NB4 (cell line): ENCODE results near the gene FHIT.
"Not testable (repeated sequence)": the region's sequence is repeated elsewhere in the genome, so short reads cannot be mapped to it uniquely, and the experiment has no call there.

Experiments used
- DNase-seq: peaks from one replicate; pipeline ENCODE4 v3.0.0; 2010; ENCODE audit warnings: low read depth
- H3K4me3 ChIP-seq: one replicate; pipeline ENCODE4 v1.5.1; 2011; ENCODE audit warnings: mild to moderate bottlenecking, low read depth, low read length, moderate library complexity
- CTCF ChIP-seq: IDR thresholded peaks from one replicate; pipeline ENCODE4 v1.5.1; 2012; ENCODE audit warnings: low read depth, low read length
- MAX ChIP-seq: IDR thresholded peaks from 2 replicates; pipeline ENCODE4 v1.6.1; 2011; ENCODE audit warnings: low read depth, low read length
- MYC ChIP-seq: IDR thresholded peaks from 2 replicates; pipeline ENCODE4 v1.6.1; 2011; ENCODE audit warnings: low read depth, low read length
- POLR2A ChIP-seq: IDR thresholded peaks from 2 replicates; pipeline ENCODE4 v1.6.1; 2011; ENCODE audit warnings: mild to moderate bottlenecking; ENCODE audit not compliant: insufficient read length; ENCODE audit errors: extremely low read depth

FHIT gene

GRCh38 chr3:61226166-61226686 lies 25.0 kb downstream of the FHIT start:
- no peak for TF ChIP-seq POLR2A
- TF ChIP-seq MYC: no peak
- no peak for TF ChIP-seq MAX
- no peak for TF ChIP-seq CTCF
- DNase-seq: no peak
- no peak overlapping the region for H3K4me3 ChIP-seq

GRCh38 chr3:61224823-61225222 lies 26.4 kb downstream of the FHIT start:
- no peak for DNase-seq
- TF ChIP-seq MYC (no peak), CTCF (no peak), POLR2A (no peak), MAX (no peak)
- H3K4me3 ChIP-seq: no peak overlapping the region

GRCh38 chr3:61223451-61223850 lies 27.8 kb downstream of the FHIT start:
- no peak for TF ChIP-seq POLR2A
- TF ChIP-seq MAX: no peak
- no peak for TF ChIP-seq MYC
- TF ChIP-seq CTCF: no peak
- no peak for DNase-seq
- no peak overlapping the region for H3K4me3 ChIP-seq

GRCh38 chr3:61222467-61222866 lies 28.8 kb downstream of the FHIT start:
- H3K4me3 ChIP-seq: no peak overlapping the region
- no peak for TF ChIP-seq MAX
- TF ChIP-seq POLR2A: no peak
- TF ChIP-seq MYC: no peak
- no peak for DNase-seq

GRCh38 chr3:61221759-61222362 lies 29.4 kb downstream of the FHIT start:
- DNase-seq: no peak
- TF ChIP-seq MYC (no peak), MAX (no peak), CTCF (no peak), POLR2A (no peak)
- no peak overlapping the region for H3K4me3 ChIP-seq

GRCh38 chr3:61218504-61218903 lies 32.7 kb downstream of the FHIT start:
- DNase-seq: no peak
- no peak for TF ChIP-seq POLR2A
- TF ChIP-seq MAX: no peak
- H3K4me3 ChIP-seq: no peak overlapping the region

- DNase-seq, H3K4me3 ChIP-seq: not testable (repeated sequence)
Measured at GRCh38 chr3:61216171-61216570, 35.1 kb downstream of the FHIT start.
